GM19025 (cell line): Measurements from ENCODE around the gene MGAT4A.
"Not testable (repeated sequence)": the region's sequence is repeated elsewhere in the genome, so short reads cannot be mapped to it uniquely, and the experiment has no call there.

ENCODE experiments used
- ATAC-seq: cut with Tn5 transposase; IDR thresholded peaks from one replicate; pipeline ENCODE4 v1.9.1; 2021; ENCODE audit warnings: mild to moderate bottlenecking, low read depth, moderate library complexity; ENCODE audit not compliant: unreplicated experiment

Gene MGAT4A

DNA sequence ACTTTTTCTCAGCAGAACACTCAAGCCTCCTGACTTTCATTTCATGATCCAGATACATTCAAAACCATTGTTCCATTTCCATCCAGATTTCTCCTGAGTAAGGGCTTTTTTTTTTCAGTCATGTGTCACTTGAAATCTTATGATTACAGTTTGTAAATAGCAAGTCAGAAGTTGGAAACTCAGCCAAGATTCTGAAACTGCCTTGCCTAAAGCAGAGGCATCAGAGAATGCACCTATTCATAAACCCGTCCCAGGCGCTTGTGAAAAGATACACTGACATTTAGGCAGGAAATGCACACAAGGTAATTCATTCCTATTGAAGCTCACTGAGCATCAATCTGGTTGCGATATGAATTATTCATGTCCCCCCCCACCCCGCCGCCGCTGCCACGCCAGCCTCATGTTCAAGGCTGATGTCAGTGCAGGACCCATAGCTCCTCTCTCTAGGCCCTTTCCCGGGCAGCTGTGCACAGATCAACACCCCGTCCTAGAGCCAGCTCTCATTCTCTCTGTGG lies 30.4 kb upstream of the MGAT4A start:
- no peak for ATAC-seq

GRCh38 chr2:98759827-98760625 lies 29.1 kb upstream of the MGAT4A start:
- no peak for ATAC-seq

DNA sequence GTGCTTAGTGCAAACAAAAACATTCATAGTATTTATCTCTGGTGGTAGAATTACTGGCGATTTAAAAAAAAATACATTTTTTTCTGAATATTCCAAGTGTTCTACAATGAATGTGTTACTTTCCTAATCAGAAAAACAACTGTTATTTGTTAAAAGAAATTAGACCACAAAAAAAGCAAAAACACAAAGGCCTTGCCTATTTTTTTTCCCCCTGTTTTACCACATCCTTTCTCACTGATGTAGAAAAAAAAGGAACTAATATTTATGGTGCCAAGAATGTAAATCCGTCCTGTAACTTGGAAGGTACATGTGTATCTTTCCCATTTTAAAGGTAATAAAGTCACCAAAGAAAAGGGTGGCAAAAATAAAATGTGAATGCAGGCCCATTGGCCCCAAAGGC lies 28.4 kb upstream of the MGAT4A start:
- ATAC-seq: no peak

DNA sequence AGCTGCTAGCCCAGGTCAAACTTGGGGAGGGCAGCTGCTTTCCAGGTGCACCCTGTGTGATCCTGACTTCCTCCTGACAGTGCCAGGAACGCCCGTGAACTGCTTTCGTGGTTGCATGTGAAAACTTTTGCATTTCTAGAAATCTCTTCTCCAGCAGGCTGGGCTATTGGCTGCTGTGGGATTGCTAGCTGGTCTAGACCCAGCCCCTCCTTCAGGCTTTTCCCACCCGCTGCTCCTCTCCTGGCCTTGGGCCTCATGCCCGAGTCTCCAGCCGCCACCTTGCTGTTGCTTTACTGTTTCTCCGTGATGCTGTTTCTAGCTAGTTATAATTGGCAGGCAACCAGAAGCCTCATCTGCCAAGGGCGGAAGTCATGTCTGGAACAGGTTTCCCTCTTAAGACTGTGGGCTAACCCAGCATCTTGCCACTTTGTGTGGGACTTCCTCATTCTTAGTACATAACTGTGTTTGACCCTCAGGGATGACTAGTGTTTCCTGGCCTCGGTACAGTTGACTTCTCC lies 27.0 kb upstream of the MGAT4A start:
- ATAC-seq: peak; percentile 80

DNA sequence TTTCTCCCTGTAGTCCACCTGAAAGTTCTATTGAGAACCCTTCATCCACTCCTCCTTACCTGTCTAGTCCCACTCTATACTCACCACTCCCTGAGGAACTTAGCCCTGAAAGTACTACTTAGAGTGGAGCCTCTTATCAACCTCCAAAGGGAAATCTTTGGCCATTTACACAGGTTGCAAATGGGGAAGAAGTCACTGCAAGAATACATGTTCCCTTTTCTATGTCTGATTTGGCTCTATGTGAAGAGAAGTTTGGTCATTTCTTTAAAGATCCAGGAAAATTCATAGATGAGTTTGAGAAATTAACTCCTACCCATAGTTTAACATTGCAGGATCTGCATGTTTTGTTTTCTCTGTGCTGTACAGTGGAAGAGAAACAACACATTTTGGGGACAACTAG lies 22.9 kb upstream of the MGAT4A start:
- ATAC-seq: no peak

DNA sequence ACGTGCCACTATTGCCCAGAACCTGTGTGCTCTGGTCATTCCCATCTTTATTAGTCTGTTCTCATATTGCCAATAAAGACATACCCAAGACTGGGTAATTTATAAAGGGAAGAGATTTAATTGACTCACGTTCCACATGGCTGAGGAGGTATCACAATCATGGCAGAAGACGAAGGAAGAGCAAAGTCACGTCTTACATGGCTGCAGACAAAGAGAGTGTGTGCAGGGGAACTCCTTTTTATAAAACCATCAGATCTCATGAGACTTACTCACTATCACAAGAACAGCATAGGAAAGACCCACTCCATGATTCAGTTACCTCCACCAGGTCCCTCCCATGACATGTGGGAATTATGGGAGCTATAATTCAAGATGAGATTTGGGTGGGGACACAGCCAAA lies 21.8 kb upstream of the MGAT4A start:
- ATAC-seq: not testable (repeated sequence)

GRCh38 chr2:98751748-98752147 lies 20.8 kb upstream of the MGAT4A start:
- no peak for ATAC-seq

DNA sequence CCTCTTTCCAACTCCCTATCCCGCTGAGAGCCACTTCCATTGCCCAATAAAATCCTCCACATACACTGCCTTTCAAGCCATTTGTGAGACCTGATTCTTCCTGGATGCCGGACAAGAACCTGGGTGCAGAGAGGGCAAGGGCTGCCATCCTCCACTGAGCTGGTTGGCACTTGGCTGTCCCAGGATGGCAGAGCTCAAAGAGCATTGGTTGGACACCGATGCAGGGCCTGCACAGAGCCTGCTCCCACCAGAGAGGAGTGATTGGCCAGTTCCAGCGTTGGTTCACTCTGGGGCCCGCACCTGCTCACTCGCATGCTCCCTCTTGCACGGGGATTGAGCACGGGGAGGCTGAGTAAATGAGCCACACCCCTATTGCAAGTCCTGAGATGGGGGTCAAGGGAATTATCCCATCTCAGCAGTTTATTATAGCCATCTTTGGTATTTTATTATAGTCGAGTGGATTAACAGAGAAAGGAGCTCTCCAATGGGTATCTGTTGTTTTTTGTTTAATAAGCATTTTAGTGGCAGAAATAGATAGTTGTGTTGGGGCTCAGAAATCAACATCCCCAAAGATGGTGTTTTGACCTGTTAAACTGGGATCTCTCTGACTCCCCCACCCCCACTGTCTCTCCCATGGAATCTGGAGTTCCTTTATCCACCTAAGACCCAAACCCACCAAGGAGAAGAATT lies 19.8 kb upstream of the MGAT4A start:
- no peak for ATAC-seq

DNA sequence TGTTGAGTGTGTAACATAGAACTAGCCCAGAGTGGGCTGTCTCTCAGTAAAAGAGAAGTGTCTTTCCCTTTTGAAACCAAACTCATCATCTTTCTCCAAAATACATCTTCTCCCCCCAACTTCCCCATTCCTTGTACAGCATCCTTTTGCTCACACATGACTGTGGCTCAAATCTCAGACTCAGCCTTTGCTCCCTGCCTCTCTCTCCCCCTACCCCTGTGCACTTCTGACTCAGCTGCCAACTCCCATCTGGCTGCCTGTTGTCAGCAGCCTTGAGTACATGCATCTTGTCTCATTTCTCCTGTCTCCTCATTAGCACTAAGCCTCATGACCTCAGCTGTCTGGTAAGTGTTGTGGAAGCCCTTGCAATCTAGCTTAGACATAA lies 18.1 kb upstream of the MGAT4A start:
- no peak for ATAC-seq

DNA sequence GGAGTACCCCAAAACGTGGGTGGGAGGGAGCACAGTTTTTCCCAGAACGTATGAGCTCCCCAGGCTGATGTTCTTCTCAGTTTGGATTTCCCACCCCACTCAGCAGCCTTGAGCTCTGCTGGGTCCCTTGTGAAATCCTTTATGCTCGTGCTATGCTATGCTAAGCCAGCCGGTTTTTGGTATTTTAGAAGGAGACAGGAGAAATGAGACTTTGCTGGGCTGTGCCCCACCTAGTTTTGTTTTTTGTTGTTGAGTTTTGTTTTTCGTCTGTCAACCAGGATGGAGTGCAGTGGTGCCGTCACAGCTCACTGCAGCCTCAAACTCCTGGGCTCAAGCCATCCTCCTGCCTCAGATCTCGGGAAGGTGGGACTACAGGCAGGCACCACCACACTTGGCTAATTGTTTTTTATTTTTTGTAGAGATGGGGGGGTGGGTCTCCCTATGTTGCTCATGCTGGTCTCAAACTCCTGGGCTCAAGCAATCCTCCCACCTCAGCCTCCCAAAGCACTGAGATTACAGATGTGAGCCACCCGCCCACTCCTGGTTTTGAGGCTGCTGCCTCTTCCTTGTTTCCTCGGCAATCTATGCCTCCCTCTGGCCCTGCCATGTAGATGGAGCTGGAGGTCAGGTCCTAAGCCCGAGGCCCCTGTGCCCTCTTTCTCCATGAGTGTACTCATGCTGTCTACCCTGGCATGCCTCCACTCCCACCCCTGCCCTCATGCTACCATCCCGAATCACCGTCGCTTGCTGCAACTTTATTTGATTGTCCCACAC lies 17.5 kb upstream of the MGAT4A start:
- ATAC-seq: no peak

DNA sequence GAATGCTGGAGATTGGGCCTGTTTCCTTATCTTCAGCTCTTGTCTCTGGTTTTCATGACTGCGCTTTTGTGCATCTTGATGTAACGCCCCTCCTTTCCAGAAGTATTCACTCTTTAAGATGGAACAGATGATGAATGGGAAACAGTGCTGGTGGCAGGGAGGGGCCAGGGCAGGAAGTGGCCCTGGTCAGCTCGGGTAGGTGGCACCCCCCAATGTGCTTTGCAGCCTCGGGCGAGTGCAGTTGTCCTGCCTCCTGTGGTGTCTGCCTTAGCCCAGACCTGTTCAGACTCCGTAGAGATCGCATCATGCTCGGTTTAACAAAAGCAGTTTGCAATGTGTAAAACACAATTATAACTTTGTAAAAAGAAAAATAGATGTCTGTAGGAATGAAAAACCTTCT lies 17.0 kb upstream of the MGAT4A start:
- ATAC-seq: no peak

DNA sequence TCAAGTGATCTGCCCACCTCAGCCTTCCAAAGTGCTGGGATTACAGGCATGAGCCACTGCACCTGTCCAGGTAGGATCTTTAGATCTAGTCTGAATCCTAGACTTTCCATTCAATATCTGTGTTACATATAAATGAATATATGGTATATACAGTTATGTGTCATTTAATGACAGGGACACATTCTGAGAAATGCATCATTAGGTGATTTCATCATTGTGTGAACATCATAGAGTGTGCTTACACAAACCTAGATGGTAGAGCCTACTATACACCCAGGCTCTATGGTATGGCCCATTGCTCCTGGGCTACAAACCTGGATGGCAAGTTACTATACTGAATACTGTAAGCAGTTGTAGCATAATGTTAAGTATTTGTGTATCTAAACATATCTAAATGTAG lies 15.5 kb upstream of the MGAT4A start:
- ATAC-seq: no peak

GRCh38 chr2:98744595-98744994 lies 13.7 kb upstream of the MGAT4A start:
- ATAC-seq: no peak

DNA sequence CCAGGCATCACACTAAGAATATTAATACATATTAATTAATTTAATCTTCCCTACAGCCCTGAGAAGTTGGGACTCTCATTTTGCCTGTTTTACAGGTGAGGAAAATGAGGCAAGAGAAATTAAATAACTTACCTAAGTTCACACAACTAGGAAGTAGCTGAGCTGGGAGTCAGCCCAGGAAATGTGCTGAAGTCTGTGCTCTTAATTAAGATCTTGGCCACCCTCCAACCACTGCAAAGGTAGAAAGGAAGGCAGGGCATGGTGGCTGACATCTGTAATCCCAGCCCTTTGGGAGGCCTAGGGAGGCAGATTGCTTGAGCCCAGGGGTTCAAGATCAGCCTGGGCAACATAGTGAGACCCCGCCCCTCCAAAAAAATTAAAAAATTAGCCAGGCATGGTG lies 12.9 kb upstream of the MGAT4A start:
- ATAC-seq: no peak

GRCh38 chr2:98739020-98739419 lies 8.1 kb upstream of the MGAT4A start:
- ATAC-seq: no peak

- ATAC-seq: no peak
Observed at GRCh38 chr2:98738304-98738703, 7.4 kb upstream of the MGAT4A start.

DNA sequence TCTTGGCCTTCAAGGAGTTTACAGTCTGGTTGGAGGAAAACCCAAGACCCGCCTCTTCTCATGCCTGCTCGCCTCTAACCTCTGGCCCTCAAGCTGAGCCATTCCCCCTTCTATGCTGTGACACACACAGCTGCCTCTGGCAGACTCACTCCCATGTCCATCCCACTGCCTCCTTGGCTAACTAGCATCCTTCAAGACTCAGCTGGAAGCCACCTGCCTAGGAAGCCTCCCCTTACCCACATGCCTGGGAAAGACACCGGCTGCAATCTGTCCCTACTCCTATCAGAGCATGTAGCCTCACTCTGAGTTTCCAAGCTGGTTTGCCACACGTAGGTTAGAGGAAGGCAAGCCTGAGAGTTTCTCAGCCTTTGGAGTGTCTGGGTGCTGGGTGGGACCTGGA lies 6.9 kb upstream of the MGAT4A start:
- ATAC-seq: no peak

DNA sequence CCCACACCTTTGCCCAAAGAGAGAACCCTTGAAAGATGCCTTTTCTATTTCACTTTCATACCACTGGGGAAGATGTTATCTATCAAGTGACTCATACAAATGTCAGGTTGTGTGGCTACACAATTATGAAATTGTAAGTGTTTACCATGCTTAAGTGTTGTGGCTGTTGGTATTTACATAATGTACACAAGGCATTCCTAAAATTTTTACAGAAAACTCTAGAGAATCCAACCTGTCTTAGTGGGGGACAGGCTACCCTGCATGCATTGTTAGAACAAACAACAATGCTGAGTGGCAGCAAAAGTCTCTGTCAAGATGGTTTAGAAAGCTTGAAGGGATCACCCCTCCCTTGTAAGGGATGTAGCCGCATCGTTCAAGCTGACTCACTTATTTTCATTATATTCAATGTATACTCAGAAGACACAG lies 5.5 kb upstream of the MGAT4A start:
- ATAC-seq: no peak

GRCh38 chr2:98734823-98735260 lies 3.9 kb upstream of the MGAT4A start:
- ATAC-seq: no peak

DNA sequence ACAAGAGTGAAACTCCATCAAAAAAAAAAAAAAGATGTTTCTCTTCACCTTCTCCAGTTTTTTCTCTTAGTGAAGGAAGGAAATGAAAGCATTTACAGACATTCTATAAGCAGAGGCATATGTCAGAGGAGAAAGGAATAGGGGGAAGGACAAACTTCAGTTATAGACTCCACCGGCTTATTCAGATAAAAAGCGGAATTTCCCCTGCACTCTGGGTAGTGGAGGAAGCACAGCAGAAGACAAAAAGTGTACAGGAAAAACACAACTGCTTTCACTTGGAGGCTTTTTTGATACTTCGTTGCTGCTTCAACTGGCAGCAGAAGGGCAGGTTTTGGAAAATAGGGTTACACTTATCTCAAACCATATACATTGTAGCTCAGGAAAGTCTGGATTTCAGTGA lies 3.2 kb upstream of the MGAT4A start:
- no peak for ATAC-seq
